ENCODE results near the gene NET1. TPM values are rescaled to one million over a fixed set of nuclear protein-coding genes. Genes with fewer than 3 reads are reported as not detected.

NET1 gene
- total RNA-seq, 1 donor from 2014 or later, result 47.5 TPM

GRCh38 chr10:5457741-5458140 lies 45.4 kb downstream of the NET1 start:
- peaks cover 46% of the 10 kb centered on the region for H3K36me3 Mint-ChIP-seq (ENCODE audit: low read depth)

GRCh38 chr10:5458425-5458824 lies 46.1 kb downstream of the NET1 start:
- no peaks in the 10 kb centered on the region for H3K9me3 Mint-ChIP-seq (ENCODE audit: low read depth)
- H3K36me3 Mint-ChIP-seq (ENCODE audit: low read depth), result peaks cover 41% of the 10 kb centered on the region
- no peak overlapping the region for H3K27ac Mint-ChIP-seq (ENCODE audit: unreplicated experiment)
- DNase-seq (ENCODE audit: low spot score), result no peak
- H3K4me1 Mint-ChIP-seq (ENCODE audit: low read depth), result peaks cover 20% of the 10 kb centered on the region
- no peak overlapping the region for H3K4me3 Mint-ChIP-seq (ENCODE audit: unreplicated experiment)
- TF ChIP-seq CTCF (IDR thresholded peaks at IDR 0.05), result no peak
- no peaks in the 10 kb centered on the region for H3K27me3 Mint-ChIP-seq (ENCODE audit: low read depth)

More at GRCh38 chr10:5457741-5458140, 45.4 kb downstream of the NET1 start:
- H3K27me3 Mint-ChIP-seq (ENCODE audit: low read depth), result no peaks in the 10 kb centered on the region
- no peak for DNase-seq (ENCODE audit: low spot score)
- no peaks in the 10 kb centered on the region for H3K9me3 Mint-ChIP-seq (ENCODE audit: low read depth)
- H3K4me3 Mint-ChIP-seq (ENCODE audit: unreplicated experiment), result no peak overlapping the region
- no peak for TF ChIP-seq CTCF (IDR thresholded peaks at IDR 0.05)
- H3K4me1 Mint-ChIP-seq (ENCODE audit: low read depth), result peaks cover 18% of the 10 kb centered on the region
- no peak overlapping the region for H3K27ac Mint-ChIP-seq (ENCODE audit: unreplicated experiment)

- Mint-ChIP-seq H3K9me3 (ENCODE audit: low read depth) (no peaks in the 10 kb centered on the region), H3K4me1 (ENCODE audit: low read depth) (peaks cover 21% of the 10 kb centered on the region), H3K27me3 (ENCODE audit: low read depth) (no peaks in the 10 kb centered on the region), H3K27ac (ENCODE audit: unreplicated experiment) (no peak overlapping the region), H3K36me3 (ENCODE audit: low read depth) (peaks cover 36% of the 10 kb centered on the region), H3K4me3 (ENCODE audit: unreplicated experiment) (no peak overlapping the region)
- TF ChIP-seq CTCF (IDR thresholded peaks at IDR 0.05), result no peak
- no peak for DNase-seq (ENCODE audit: low spot score)
Measured at GRCh38 chr10:5458949-5459747, 46.8 kb downstream of the NET1 start.

- Mint-ChIP-seq H3K27ac (ENCODE audit: unreplicated experiment) (no peak overlapping the region), H3K27me3 (ENCODE audit: low read depth) (no peaks in the 10 kb centered on the region), H3K4me3 (ENCODE audit: unreplicated experiment) (no peak overlapping the region), H3K36me3 (ENCODE audit: low read depth) (peaks cover 23% of the 10 kb centered on the region), H3K4me1 (ENCODE audit: low read depth) (peaks cover 22% of the 10 kb centered on the region), H3K9me3 (ENCODE audit: low read depth) (no peaks in the 10 kb centered on the region)
- no peak for TF ChIP-seq CTCF (IDR thresholded peaks at IDR 0.05)
- no peak for DNase-seq (ENCODE audit: low spot score)
Measured at GRCh38 chr10:5460468-5461202, 48.3 kb downstream of the NET1 start.

- Mint-ChIP-seq H3K4me1 (ENCODE audit: low read depth) (peaks cover 25% of the 10 kb centered on the region), H3K27ac (ENCODE audit: unreplicated experiment) (peak overlapping the region; percentile 89), H3K4me3 (ENCODE audit: unreplicated experiment) (no peak overlapping the region), H3K9me3 (ENCODE audit: low read depth) (no peaks in the 10 kb centered on the region), H3K36me3 (ENCODE audit: low read depth) (peaks cover 19% of the 10 kb centered on the region), H3K27me3 (ENCODE audit: low read depth) (no peaks in the 10 kb centered on the region)
- no peak for TF ChIP-seq CTCF (IDR thresholded peaks at IDR 0.05)
- DNase-seq (ENCODE audit: low spot score), result no peak
Measured at GRCh38 chr10:5461203-5461588, 48.8 kb downstream of the NET1 start.
